Cardiac fibroblast (primary cell): Measurements from ENCODE around the gene CHD2.

ENCODE experiments used
- DNase-seq, 2 donors: peaks; one replicate each; pipeline versions ENCODE4 v3.0.0 to v3.0.0-alpha.2; 2010; ENCODE audit warnings: low read depth in 2 of 2
- H3K4me3 ChIP-seq, 2 donors: replicated peaks in 1 of 2; 1 replicate in 1 of 2; 2 replicates in 1 of 2; pipeline ENCODE4 v1.5.1; 2011; ENCODE audit warnings: low read depth in 2 of 2, low read length in 2 of 2, mild to moderate bottlenecking in 2 of 2, moderate library complexity in 1 of 2
- TF ChIP-seq, protein P1 (sequence below): IDR thresholded peaks from one replicate; pipeline ENCODE4 v1.5.1; 2011; ENCODE audit warnings: low read depth, mild to moderate bottlenecking, low read length, inconsistent platforms

CHD2 gene

DNA sequence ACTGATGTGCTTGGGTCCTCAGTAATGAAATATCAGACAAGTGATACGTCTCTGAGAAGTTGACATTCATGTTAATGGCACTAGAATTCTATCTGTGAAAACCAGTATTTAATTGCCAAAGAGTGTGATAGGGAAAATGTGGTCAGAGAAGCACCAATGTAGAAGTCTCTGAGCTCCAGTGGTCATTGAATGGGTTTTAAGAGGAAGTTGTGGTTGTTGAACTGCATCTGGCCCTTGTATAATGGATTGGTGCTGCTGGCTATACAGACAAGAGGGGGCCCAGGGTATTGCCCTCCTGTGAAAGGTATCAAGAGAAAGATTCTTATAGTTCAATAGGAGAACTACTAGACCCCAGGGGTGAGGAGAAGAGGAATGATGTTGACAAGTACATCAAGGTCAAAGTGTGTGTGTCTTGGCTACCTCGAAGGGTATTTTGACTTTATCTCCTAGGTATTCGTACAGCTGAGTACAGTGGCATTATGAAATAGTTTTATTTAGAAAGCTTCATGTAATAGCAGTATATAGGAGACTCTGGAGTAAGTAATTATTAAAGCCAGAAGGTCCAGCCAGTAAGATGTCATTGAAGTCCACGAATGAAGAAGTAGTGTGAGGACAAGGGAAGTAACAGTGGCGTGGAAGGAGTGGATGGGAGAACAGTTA, 47.1 kb downstream of the CHD2 start:
- no peak overlapping the region for H3K4me3 ChIP-seq
- TF ChIP-seq, protein P1, sequence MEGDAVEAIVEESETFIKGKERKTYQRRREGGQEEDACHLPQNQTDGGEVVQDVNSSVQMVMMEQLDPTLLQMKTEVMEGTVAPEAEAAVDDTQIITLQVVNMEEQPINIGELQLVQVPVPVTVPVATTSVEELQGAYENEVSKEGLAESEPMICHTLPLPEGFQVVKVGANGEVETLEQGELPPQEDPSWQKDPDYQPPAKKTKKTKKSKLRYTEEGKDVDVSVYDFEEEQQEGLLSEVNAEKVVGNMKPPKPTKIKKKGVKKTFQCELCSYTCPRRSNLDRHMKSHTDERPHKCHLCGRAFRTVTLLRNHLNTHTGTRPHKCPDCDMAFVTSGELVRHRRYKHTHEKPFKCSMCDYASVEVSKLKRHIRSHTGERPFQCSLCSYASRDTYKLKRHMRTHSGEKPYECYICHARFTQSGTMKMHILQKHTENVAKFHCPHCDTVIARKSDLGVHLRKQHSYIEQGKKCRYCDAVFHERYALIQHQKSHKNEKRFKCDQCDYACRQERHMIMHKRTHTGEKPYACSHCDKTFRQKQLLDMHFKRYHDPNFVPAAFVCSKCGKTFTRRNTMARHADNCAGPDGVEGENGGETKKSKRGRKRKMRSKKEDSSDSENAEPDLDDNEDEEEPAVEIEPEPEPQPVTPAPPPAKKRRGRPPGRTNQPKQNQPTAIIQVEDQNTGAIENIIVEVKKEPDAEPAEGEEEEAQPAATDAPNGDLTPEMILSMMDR: no peak
- DNase-seq: no peak

DNA sequence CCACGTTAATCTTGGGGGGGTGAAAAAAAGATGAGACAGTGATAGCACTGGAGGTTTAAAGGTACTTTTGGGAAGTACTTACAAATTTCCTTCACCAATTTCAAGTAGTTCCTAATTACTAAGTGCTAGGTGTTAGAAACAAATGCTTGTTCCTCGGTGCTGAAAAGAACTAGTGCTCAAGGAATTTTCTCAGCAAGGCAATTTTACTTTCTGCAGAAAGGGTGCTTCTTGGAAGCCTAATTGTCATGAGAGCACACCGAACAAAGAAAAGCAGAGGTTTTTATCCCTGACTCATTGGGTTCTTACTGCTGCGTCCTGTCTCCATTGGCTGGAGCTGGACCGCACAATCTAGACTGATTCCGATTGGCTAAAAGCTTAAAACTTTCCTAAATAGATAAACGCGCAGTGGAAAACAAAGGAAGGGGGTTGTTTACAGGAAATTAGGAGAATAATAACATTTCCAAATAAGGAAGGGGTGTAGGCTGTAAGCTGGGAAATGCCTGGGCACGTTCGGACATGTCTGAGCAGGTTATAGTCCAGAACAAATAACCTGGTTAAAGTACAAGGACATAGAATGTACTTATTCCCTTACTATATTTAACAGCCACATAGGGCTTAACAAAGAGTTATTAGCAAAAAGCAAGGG, 49.6 kb downstream of the CHD2 start:
- H3K4me3 ChIP-seq: no peak overlapping the region
- TF ChIP-seq, protein P1: no peak
- DNase-seq: no peak

DNA sequence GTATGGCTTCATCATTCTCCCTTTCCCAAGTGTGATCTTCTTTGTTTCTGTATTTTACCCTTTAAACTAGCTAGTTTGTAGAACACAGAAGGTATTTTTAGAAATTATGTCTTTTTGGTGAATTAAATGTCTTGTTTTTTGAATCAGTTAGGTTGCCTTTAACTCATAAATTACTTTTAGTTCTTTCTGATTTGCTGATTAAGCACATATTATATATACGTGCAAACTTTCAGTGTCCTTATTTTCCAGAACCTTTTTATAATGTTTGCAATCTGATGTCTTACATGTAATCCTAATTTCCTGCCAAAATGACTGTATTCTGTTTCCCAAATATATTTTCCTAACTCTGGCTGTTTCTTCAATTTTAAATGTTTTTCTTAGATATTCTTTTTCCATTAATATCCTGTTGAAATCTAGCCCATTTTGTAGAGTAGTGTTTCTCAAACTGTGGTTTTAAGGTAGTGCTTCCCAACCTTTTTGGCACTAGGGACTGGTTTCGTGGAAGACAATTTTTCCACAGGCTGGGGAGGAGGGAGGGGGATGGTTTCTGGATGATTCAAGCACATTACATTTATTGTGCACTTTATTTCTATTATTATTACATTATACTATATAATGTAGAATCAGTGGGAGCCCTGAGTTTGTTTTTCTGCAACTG, 51.8 kb downstream of the CHD2 start:
- no peak for DNase-seq
- no peak overlapping the region for H3K4me3 ChIP-seq
- TF ChIP-seq, protein P1: no peak

DNA sequence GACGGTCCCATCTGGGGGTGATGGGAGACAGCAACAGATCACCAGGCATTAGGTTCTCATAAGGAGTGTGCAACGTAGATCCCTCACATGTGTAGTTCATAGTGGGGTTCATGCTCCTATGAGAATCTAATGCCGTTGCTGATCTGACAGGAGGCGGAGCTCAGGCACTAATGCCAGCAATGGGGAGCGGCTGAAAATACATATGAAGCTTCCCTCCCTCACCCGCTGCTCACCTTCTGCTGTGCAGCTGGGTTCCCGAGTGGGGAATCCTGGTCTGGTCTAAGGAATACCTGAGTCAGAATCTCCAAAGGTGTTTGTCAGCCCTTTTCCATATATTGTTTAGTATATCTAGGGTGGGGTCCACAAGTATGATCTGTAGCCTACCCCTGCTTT, 52.3 kb downstream of the CHD2 start:
- no peak overlapping the region for H3K4me3 ChIP-seq
- TF ChIP-seq, protein P1: no peak

DNA sequence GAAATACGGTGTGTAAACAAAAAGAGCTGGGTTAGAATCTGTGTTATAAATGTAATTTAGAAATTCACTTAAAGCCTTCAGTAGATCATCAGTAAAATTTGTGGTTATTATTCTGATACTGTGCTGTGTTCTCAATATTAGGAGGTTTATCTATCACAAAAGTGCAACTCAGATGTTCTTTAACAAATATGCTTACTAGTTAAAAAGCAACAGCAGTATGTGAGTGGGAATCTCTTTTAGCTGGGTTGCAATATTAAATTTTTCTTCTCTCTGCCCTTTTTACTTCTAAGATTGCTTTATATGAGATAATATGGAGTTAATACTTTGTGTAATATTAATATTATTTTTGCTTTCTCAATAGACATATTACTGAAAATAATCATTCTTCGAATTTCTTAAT, 53.4 kb downstream of the CHD2 start:
- no peak overlapping the region for H3K4me3 ChIP-seq
- TF ChIP-seq, protein P1: no peak
- no peak for DNase-seq

More for the DNA sequence above, 52.3 kb downstream of the CHD2 start:
- no peak for DNase-seq

DNA sequence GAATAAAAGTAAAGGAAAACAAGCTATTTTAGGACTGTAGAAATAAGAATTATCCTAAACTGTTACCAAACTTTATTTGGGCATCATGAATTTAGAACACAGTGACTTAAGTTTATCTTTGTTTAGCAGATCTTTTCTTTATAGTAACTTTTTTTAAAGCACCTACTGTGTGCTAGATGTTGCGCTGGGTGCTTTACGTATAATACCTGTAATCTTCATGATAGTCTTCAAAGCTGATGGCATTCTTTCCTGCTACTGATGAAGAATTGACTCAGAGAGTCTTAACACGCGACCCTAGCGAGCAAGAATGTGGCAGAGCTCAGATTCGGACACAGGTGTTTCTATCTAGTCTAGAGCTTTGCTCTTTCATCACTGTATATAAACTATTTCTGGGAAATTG, 53.9 kb downstream of the CHD2 start:
- TF ChIP-seq, protein P1: no peak
- no peak for DNase-seq
- H3K4me3 ChIP-seq: no peak overlapping the region
